WERI-Rb-1 (cell line): ENCODE data around the gene HBG1.

ENCODE experiments used
- DNase-seq: peaks from one replicate; pipeline ENCODE4 v3.0.0-alpha.2; 2020
- H3K27ac ChIP-seq: fragments of 250-450 bp; sonication (Bioruptor Pico); 2 replicates; pipeline ENCODE4 v1.5.1; 2020; ENCODE audit warnings: mild to moderate bottlenecking, moderate library complexity
- H3K27me3 ChIP-seq: fragments of 250-450 bp; sonication (Bioruptor Pico); 2 replicates; pipeline ENCODE4 v1.5.1; 2021; ENCODE audit warnings: mild to moderate bottlenecking, low read depth, moderate library complexity; ENCODE audit not compliant: insufficient read depth, severe bottlenecking
- H3K36me3 ChIP-seq: fragments of 250-450 bp; sonication (Bioruptor Pico); 2 replicates; pipeline ENCODE4 v1.5.1; 2020; ENCODE audit warnings: mild to moderate bottlenecking, moderate library complexity
- H3K4me3 ChIP-seq: 2 replicates; pipeline ENCODE4 v1.5.1; 2011; ENCODE audit warnings: low read depth, mild to moderate bottlenecking, control low read depth, low read length
- H3K9me3 ChIP-seq: fragments of 250-450 bp; sonication (Bioruptor Pico); 2 replicates; pipeline ENCODE4 v1.5.1; 2021; ENCODE audit warnings: mild to moderate bottlenecking, moderate library complexity; ENCODE audit not compliant: severe bottlenecking
- TF ChIP-seq, protein P1 (sequence below): IDR thresholded peaks from 2 replicates; pipeline ENCODE4 v1.5.1; 2011; ENCODE audit warnings: low read depth, mild to moderate bottlenecking, control low read depth, inconsistent platforms, low read length

HBG1 gene

GRCh38 chr11:5281596-5281995, 31.9 kb upstream of the HBG1 start:
- TF ChIP-seq, protein P1, sequence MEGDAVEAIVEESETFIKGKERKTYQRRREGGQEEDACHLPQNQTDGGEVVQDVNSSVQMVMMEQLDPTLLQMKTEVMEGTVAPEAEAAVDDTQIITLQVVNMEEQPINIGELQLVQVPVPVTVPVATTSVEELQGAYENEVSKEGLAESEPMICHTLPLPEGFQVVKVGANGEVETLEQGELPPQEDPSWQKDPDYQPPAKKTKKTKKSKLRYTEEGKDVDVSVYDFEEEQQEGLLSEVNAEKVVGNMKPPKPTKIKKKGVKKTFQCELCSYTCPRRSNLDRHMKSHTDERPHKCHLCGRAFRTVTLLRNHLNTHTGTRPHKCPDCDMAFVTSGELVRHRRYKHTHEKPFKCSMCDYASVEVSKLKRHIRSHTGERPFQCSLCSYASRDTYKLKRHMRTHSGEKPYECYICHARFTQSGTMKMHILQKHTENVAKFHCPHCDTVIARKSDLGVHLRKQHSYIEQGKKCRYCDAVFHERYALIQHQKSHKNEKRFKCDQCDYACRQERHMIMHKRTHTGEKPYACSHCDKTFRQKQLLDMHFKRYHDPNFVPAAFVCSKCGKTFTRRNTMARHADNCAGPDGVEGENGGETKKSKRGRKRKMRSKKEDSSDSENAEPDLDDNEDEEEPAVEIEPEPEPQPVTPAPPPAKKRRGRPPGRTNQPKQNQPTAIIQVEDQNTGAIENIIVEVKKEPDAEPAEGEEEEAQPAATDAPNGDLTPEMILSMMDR, result no peak
- Histone ChIP-seq H3K4me3 (no peak overlapping the region), H3K36me3 (no peaks in the 10 kb centered on the region), H3K9me3 (no peaks in the 10 kb centered on the region), H3K27me3 (peaks cover 36% of the 10 kb centered on the region), H3K27ac (no peak overlapping the region)
- no peak for DNase-seq

- peaks cover 36% of the 10 kb centered on the region for H3K27me3 ChIP-seq
- H3K27ac ChIP-seq, result no peak overlapping the region
- no peak for DNase-seq
- TF ChIP-seq, protein P1, result no peak
- no peaks in the 10 kb centered on the region for H3K36me3 ChIP-seq
- no peaks in the 10 kb centered on the region for H3K9me3 ChIP-seq
- no peak overlapping the region for H3K4me3 ChIP-seq
These were observed 31.0 kb upstream of the HBG1 start for GRCh38 chr11:5280582-5281102.

DNA sequence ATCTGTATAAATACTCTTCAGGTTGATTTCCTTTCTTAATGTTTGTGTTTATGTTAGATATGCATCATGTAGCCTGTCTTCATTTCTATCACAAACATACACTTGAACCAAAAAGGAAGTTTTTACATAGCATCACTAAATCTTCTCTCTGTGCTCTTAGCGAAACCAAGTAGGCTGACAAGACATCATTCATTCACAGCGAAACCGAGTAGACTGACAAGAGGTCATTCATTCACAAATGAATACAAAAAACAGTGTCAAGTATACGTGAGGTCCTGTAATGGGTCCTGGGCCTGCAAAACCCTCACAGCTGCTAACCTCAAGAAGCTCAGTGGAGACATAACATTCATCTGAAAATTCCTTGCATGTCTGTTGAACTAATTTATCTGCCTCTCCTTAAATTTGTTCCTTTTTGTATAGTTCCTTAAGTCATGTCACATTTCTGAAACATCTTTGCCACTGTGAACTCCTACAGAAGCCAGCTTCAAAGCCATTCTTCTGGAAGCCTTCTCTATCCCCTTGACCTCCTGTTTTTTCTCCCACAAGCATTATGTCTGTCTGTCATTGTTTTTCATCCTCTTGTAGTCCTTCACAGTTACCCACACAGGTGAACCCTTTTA, 29.9 kb upstream of the HBG1 start:
- TF ChIP-seq, protein P1, result no peak
- no peak for DNase-seq

GRCh38 chr11:5277807-5278382, 28.2 kb upstream of the HBG1 start:
- DNase-seq, result no peak
- Histone ChIP-seq H3K27me3 (peaks cover 47% of the 10 kb centered on the region), H3K27ac (no peak overlapping the region), H3K36me3 (no peaks in the 10 kb centered on the region), H3K9me3 (no peaks in the 10 kb centered on the region), H3K4me3 (no peak overlapping the region)
- TF ChIP-seq, protein P1, result no peak

More for the DNA sequence above, 29.9 kb upstream of the HBG1 start:
- H3K36me3 ChIP-seq, result no peaks in the 10 kb centered on the region
- no peak overlapping the region for H3K4me3 ChIP-seq
- no peak overlapping the region for H3K27ac ChIP-seq
- peaks cover 43% of the 10 kb centered on the region for H3K27me3 ChIP-seq
- no peaks in the 10 kb centered on the region for H3K9me3 ChIP-seq

DNA sequence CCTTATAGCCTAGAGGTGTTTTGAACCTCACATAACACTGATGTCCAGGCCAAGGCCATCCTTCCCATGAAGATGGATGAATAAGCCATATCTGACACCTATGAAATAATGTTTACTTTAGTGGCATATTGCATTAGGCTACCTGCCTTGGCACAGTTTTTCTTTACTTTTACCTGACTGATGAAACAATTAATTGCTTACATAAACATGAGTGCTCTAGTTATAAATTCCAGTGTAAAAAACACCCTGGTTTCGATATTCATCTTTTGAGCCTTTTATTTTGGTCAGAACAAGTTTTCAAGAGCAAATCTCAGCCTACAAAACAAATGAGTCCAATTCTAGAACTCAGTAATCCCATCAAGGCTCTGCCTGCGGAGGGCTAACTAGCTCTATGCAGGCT, 27.0 kb upstream of the HBG1 start:
- H3K36me3 ChIP-seq, result no peaks in the 10 kb centered on the region
- peaks cover 44% of the 10 kb centered on the region for H3K27me3 ChIP-seq
- no peak overlapping the region for H3K4me3 ChIP-seq
- no peak overlapping the region for H3K27ac ChIP-seq
- no peaks in the 10 kb centered on the region for H3K9me3 ChIP-seq
- TF ChIP-seq, protein P1, result no peak
- DNase-seq, result no peak
